ENCODE data around the gene DENND4A. TPM values are rescaled to one million over a fixed set of nuclear protein-coding genes. Genes with fewer than 3 reads are reported as not detected.
A peak's percentile ranks its signal among the peaks of the same experiment; 100 is the strongest.

DENND4A gene
- total and polyA plus RNA-seq, 9 of the 15 experiments (the other 6 are each of a cell fraction or from before 2014, with no cell fraction given), result 6.8 to 32.3 (median 19.9) TPM

DNA sequence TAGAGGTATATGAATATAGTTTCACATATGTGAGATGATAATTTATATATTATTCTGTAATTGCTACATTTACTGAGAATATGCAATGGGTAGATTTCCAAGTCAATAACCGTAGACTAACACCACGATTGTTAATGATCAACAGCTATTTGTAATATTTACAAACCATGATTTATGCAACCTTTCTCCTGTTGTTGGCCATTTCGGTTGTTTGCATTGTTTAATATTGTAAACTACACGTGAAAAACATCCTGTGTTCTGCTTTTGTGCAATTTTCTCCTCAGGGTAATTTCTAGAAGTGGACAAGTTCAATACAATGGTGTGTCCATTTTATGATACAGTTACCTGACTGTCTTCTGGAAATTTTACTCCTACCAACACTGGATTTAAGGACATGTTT lies 47.9 kb upstream of the DENND4A start (continued):
- TF ChIP-seq STAG1 (CRISPR knock-in tag; IDR thresholded peaks at IDR 0.05; ENCODE audit: borderline replicate concordance), result no peak
- TF ChIP-seq POLR2H (tag; IDR thresholded peaks at IDR 0.05; ENCODE audit: low read depth), result peak; percentile 41; the same call in 1 of the 2 replicates
- TF ChIP-seq ZNF785 (CRISPR knock-in tag; IDR thresholded peaks at IDR 0.05), result no peak
- no peak for TF ChIP-seq XRCC5 (IDR thresholded peaks at IDR 0.05; ENCODE audit: low read depth, low read length)
- TF ChIP-seq, protein P1, sequence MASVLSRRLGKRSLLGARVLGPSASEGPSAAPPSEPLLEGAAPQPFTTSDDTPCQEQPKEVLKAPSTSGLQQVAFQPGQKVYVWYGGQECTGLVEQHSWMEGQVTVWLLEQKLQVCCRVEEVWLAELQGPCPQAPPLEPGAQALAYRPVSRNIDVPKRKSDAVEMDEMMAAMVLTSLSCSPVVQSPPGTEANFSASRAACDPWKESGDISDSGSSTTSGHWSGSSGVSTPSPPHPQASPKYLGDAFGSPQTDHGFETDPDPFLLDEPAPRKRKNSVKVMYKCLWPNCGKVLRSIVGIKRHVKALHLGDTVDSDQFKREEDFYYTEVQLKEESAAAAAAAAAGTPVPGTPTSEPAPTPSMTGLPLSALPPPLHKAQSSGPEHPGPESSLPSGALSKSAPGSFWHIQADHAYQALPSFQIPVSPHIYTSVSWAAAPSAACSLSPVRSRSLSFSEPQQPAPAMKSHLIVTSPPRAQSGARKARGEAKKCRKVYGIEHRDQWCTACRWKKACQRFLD (CRISPR knock-in tag; IDR thresholded peaks at IDR 0.05), result 0 out of 2 replicates have a peak, but pooled peaks have one; percentile 48
- TF ChIP-seq PYGO2 (tag; IDR thresholded peaks at IDR 0.05), result 0 out of 2 replicates have a peak, but pooled peaks have one; percentile 23
- TF ChIP-seq DDX20 (tag; IDR thresholded peaks at IDR 0.05; ENCODE audit: low read depth), result 0 out of 2 replicates have a peak, but pooled peaks have one; percentile 32
- TF ChIP-seq, protein P2, sequence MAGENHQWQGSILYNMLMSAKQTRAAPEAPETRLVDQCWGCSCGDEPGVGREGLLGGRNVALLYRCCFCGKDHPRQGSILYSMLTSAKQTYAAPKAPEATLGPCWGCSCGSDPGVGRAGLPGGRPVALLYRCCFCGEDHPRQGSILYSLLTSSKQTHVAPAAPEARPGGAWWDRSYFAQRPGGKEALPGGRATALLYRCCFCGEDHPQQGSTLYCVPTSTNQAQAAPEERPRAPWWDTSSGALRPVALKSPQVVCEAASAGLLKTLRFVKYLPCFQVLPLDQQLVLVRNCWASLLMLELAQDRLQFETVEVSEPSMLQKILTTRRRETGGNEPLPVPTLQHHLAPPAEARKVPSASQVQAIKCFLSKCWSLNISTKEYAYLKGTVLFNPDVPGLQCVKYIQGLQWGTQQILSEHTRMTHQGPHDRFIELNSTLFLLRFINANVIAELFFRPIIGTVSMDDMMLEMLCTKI (IDR thresholded peaks at IDR 0.05; ENCODE audit: partially characterized antibody), result no peak
- TF ChIP-seq, protein P3, sequence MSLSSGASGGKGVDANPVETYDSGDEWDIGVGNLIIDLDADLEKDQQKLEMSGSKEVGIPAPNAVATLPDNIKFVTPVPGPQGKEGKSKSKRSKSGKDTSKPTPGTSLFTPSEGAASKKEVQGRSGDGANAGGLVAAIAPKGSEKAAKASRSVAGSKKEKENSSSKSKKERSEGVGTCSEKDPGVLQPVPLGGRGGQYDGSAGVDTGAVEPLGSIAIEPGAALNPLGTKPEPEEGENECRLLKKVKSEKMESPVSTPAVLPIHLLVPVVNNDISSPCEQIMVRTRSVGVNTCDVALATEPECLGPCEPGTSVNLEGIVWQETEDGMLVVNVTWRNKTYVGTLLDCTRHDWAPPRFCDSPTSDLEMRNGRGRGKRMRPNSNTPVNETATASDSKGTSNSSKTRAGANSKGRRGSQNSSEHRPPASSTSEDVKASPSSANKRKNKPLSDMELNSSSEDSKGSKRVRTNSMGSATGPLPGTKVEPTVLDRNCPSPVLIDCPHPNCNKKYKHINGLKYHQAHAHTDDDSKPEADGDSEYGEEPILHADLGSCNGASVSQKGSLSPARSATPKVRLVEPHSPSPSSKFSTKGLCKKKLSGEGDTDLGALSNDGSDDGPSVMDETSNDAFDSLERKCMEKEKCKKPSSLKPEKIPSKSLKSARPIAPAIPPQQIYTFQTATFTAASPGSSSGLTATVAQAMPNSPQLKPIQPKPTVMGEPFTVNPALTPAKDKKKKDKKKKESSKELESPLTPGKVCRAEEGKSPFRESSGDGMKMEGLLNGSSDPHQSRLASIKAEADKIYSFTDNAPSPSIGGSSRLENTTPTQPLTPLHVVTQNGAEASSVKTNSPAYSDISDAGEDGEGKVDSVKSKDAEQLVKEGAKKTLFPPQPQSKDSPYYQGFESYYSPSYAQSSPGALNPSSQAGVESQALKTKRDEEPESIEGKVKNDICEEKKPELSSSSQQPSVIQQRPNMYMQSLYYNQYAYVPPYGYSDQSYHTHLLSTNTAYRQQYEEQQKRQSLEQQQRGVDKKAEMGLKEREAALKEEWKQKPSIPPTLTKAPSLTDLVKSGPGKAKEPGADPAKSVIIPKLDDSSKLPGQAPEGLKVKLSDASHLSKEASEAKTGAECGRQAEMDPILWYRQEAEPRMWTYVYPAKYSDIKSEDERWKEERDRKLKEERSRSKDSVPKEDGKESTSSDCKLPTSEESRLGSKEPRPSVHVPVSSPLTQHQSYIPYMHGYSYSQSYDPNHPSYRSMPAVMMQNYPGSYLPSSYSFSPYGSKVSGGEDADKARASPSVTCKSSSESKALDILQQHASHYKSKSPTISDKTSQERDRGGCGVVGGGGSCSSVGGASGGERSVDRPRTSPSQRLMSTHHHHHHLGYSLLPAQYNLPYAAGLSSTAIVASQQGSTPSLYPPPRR (CRISPR knock-in tag; IDR thresholded peaks at IDR 0.05; ENCODE audit: borderline replicate concordance), result no peak
- no peak for TF ChIP-seq ZSCAN32 (CRISPR knock-in tag; IDR thresholded peaks at IDR 0.05)
- TF ChIP-seq, protein P4, sequence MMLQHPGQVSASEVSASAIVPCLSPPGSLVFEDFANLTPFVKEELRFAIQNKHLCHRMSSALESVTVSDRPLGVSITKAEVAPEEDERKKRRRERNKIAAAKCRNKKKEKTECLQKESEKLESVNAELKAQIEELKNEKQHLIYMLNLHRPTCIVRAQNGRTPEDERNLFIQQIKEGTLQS (IDR thresholded peaks at IDR 0.05), result no peak
- TF ChIP-seq, protein P4 (CRISPR knock-in tag; conservative IDR thresholded peaks at IDR 0.05), result no peak
- TF ChIP-seq STAT5B (CRISPR knock-in tag; IDR thresholded peaks at IDR 0.05), result no peak
- TF ChIP-seq, protein P5, sequence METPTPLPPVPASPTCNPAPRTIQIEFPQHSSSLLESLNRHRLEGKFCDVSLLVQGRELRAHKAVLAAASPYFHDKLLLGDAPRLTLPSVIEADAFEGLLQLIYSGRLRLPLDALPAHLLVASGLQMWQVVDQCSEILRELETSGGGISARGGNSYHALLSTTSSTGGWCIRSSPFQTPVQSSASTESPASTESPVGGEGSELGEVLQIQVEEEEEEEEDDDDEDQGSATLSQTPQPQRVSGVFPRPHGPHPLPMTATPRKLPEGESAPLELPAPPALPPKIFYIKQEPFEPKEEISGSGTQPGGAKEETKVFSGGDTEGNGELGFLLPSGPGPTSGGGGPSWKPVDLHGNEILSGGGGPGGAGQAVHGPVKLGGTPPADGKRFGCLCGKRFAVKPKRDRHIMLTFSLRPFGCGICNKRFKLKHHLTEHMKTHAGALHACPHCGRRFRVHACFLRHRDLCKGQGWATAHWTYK (CRISPR knock-in tag; IDR thresholded peaks at IDR 0.05), result no peak
- no peak for TF ChIP-seq ZNF282 (CRISPR knock-in tag; IDR thresholded peaks at IDR 0.05)
- 0 out of 2 replicates have a peak, but pooled peaks have one; percentile 58 for TF ChIP-seq GTF2A2 (tag; IDR thresholded peaks at IDR 0.05)
